Stomach (tissue), 4 donors: Measurements from ENCODE around the gene NYAP1.

Experiments
- EP300 ChIP-seq: sonication (generic); formaldehyde crosslinking; IDR thresholded peaks from one replicate; pipeline ENCODE4 v1.6.1; 2017; ENCODE audit warnings: antibody characterized with exemption
- POLR2A ChIP-seq, 4 donors: fragments of 450-650 bp; IDR thresholded peaks; one replicate each; pipeline ENCODE4 v1.6.1; 2016; ENCODE audit warnings: antibody characterized with exemption in 4 of 4, control low read depth in 2 of 4, mild to moderate bottlenecking in 1 of 4, moderate library complexity in 1 of 4
- POLR2AphosphoS5 ChIP-seq, 3 donors: sonication (generic); formaldehyde crosslinking; IDR thresholded peaks; one replicate each; pipeline ENCODE4 v1.6.1; 2016; ENCODE audit warnings: antibody characterized with exemption in 3 of 3
- TF ChIP-seq, protein P1 (sequence below), 7 experiments: fragments of 450-650 bp in 4 of 7; fragments of 200-600 bp in 3 of 7; sonication (generic) in 3 of 7; IDR thresholded peaks; one replicate each; pipeline ENCODE4 v1.5.1; 2016 to 2019; ENCODE audit warnings: antibody characterized with exemption in 7 of 7, control low read depth in 2 of 7, mild to moderate bottlenecking in 1 of 7

DNA sequence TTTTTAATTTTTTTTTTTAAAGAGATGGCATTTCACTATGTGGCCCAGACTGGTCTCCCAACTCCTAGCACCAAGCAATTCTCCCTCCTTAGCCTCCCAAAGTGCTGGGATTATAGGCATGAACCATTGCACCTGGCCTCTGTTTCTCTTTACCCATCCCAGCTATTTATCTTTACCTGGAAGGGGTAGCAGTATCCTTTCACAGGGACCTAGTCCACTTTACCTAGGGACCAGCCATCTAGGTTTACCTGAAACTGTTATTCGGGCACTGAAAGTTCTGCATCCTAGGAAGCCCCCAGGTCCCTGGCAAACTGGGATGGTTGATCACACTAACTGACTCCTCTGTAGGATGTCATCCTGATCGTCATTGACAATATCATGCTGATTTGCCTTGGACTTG, 33.6 kb downstream of the NYAP1 start:
- TF ChIP-seq, protein P1, sequence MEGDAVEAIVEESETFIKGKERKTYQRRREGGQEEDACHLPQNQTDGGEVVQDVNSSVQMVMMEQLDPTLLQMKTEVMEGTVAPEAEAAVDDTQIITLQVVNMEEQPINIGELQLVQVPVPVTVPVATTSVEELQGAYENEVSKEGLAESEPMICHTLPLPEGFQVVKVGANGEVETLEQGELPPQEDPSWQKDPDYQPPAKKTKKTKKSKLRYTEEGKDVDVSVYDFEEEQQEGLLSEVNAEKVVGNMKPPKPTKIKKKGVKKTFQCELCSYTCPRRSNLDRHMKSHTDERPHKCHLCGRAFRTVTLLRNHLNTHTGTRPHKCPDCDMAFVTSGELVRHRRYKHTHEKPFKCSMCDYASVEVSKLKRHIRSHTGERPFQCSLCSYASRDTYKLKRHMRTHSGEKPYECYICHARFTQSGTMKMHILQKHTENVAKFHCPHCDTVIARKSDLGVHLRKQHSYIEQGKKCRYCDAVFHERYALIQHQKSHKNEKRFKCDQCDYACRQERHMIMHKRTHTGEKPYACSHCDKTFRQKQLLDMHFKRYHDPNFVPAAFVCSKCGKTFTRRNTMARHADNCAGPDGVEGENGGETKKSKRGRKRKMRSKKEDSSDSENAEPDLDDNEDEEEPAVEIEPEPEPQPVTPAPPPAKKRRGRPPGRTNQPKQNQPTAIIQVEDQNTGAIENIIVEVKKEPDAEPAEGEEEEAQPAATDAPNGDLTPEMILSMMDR (IDR thresholded peaks at IDR 0.05) = no peak
- TF ChIP-seq POLR2A (IDR thresholded peaks at IDR 0.05) = no peak
- no peak for TF ChIP-seq EP300
- TF ChIP-seq POLR2AphosphoS5 (IDR thresholded peaks at IDR 0.05) = no peak
